A673 (cell line): ENCODE data around the gene HECW1. TPM values are rescaled to one million over a fixed set of nuclear protein-coding genes. Genes with fewer than 3 reads are reported as not detected.

ENCODE experiments used
- BruUV-seq: library from RNA; stranded (reverse); fragments of 400-500 nt; replicated peaks from 2 replicates; lab custom pipeline; 2021; lab: Mats Ljungman, UMichigan
- CTCF ChIA-PET: fragments of 300-600 bp; sonication (Branson Sonifier 250); formaldehyde crosslinking; loops from one replicate; lab custom pipeline; 2022; ENCODE audit warnings: antibody characterized with exemption; lab: Charles Lee
- POLR2A ChIA-PET: fragments of 300-600 bp; sonication (Branson Sonifier 250); formaldehyde crosslinking; loops from one replicate; lab custom pipeline; 2022; ENCODE audit warnings: antibody characterized with exemption; ENCODE audit not compliant: low non-redundant PET; lab: Charles Lee
- DNase-seq: peaks from one replicate; pipeline ENCODE4 v3.0.0-alpha.2; 2015; ENCODE audit warnings: low spot score
- H3K27ac ChIP-seq: fragments of 200-600 bp; sonication (generic); 2 replicates; pipeline ENCODE4 v1.5.1; 2016; ENCODE audit warnings: mixed run types, low read depth, mild to moderate bottlenecking, mixed read lengths, antibody characterized with exemption, low read length; ENCODE audit not compliant: poor library complexity, severe bottlenecking
- H3K27me3 ChIP-seq: fragments of 200-600 bp; sonication (generic); replicated peaks from 2 replicates; pipeline ENCODE4 v1.6.1; 2017; ENCODE audit warnings: mixed run types, low read depth, mild to moderate bottlenecking, mixed read lengths, antibody characterized with exemption, low read length; ENCODE audit not compliant: insufficient read depth, poor library complexity
- H3K36me3 ChIP-seq: fragments of 200-600 bp; sonication (generic); 2 replicates; pipeline ENCODE4 v1.6.1; 2016; ENCODE audit warnings: mixed run types, mild to moderate bottlenecking, mixed read lengths, antibody characterized with exemption, low read length; ENCODE audit not compliant: insufficient read depth, poor library complexity, severe bottlenecking
- H3K4me1 ChIP-seq: fragments of 200-600 bp; sonication (generic); 2 replicates; pipeline ENCODE4 v1.6.1; 2017; ENCODE audit warnings: mixed run types, mild to moderate bottlenecking, mixed read lengths, antibody characterized with exemption, low read length; ENCODE audit not compliant: insufficient read depth, poor library complexity, severe bottlenecking
- H3K4me3 ChIP-seq: fragments of 200-600 bp; sonication (generic); 2 replicates; pipeline ENCODE4 v1.5.1; 2016; ENCODE audit warnings: low read depth, mixed run types, mild to moderate bottlenecking, mixed read lengths, low read length; ENCODE audit not compliant: poor library complexity, severe bottlenecking
- H3K9me3 ChIP-seq: fragments of 200-600 bp; sonication (generic); 2 replicates; pipeline ENCODE4 v1.6.1; 2016; ENCODE audit warnings: mixed run types, low read depth, mild to moderate bottlenecking, mixed read lengths, antibody characterized with exemption, low read length; ENCODE audit not compliant: poor library complexity, severe bottlenecking
- CTCF ChIP-seq: fragments of 300-800, 200-600 bp; sonication (generic); conservative IDR thresholded peaks from 2 replicates; pipeline ENCODE4 v1.5.1; 2017; ENCODE audit warnings: low read depth, mild to moderate bottlenecking, antibody characterized with exemption, low read length, moderate library complexity, mixed read lengths
- EZH2 ChIP-seq: fragments of 200-600 bp; sonication (generic); IDR thresholded peaks from 2 replicates; pipeline ENCODE4 v1.6.1; 2017; ENCODE audit warnings: borderline replicate concordance, low read depth, mild to moderate bottlenecking, mixed read lengths, antibody characterized with exemption, low read length; ENCODE audit not compliant: poor library complexity, severe bottlenecking
- intact Hi-C: fragments of 100-400 bp; cut with micrococcal nuclease; formaldehyde crosslinking; loops from one replicate; pipeline ENCODE4 v1.10.0; 2022; ENCODE audit not compliant: unreplicated experiment
- microRNA-seq: library from miRNA; unstranded; fragments of <30 nt; microRNA quantifications from one replicate; pipeline ENCODE4 v1.2.0, GENCODE V29; 2021
- total RNA-seq: library from RNA; stranded (reverse); gene quantifications from 2 replicates; pipeline ENCODE4 v1.2.3, GENCODE V29; 2021

The HECW1 gene
- total RNA-seq, 1 experiment from 2014 or later, result 0.39 TPM

GRCh38 chr7:43609097-43609496 is 496.6 kb downstream of the HECW1 start:
- intact Hi-C loops, result no loop called here
- H3K27ac ChIP-seq, result no peak overlapping the region
- no peak overlapping the region for H3K4me3 ChIP-seq
- DNase-seq, result no peak
- H3K4me1 ChIP-seq, result no peaks in the 10 kb centered on the region
- no peak for TF ChIP-seq CTCF
- ChIA-PET POLR2A (no interaction called here), CTCF (no interaction called here)
- no peaks in the 10 kb centered on the region for H3K27me3 ChIP-seq
- BruUV-seq, result no TSS peak
- H3K9me3 ChIP-seq, result no peaks in the 10 kb centered on the region
- peaks cover 14% of the 10 kb centered on the region for H3K36me3 ChIP-seq

GRCh38 chr7:43612128-43612527 is 499.7 kb downstream of the HECW1 start:
- no peak overlapping the region for H3K27ac ChIP-seq
- no peaks in the 10 kb centered on the region for H3K9me3 ChIP-seq
- intact Hi-C loops, result no loop called here
- POLR2A ChIA-PET, result no interaction called here
- H3K36me3 ChIP-seq, result peaks cover 6% of the 10 kb centered on the region
- TF ChIP-seq CTCF, result no peak
- no peak for TF ChIP-seq EZH2
- CTCF ChIA-PET, result no interaction called here
- no TSS peak for BruUV-seq
- H3K4me3 ChIP-seq, result no peak overlapping the region
- no peaks in the 10 kb centered on the region for H3K27me3 ChIP-seq
- no peak for DNase-seq
- no peaks in the 10 kb centered on the region for H3K4me1 ChIP-seq

GRCh38 chr7:43612599-43613589 is 500.4 kb downstream of the HECW1 start:
- Histone ChIP-seq H3K9me3 (no peaks in the 10 kb centered on the region), H3K27ac (no peak overlapping the region), H3K4me1 (peaks cover 7% of the 10 kb centered on the region), H3K27me3 (no peaks in the 10 kb centered on the region), H3K36me3 (peaks cover 6% of the 10 kb centered on the region), H3K4me3 (no peak overlapping the region)
- TF ChIP-seq CTCF (no peak), EZH2 (no peak)
- ChIA-PET CTCF (no interaction called here), POLR2A (no interaction called here)
- BruUV-seq, result no TSS peak
- DNase-seq, result no peak
- intact Hi-C loops, result no loop called here

Small RNA genes within 50 kb of the gene (microRNA-seq; reads per million reads assigned to microRNA genes)
- gene MIR3943, result not detected

Other genes starting within 250 kb of the HECW1 start
- gene C7orf25, start 200.6 kb upstream of the HECW1 start, total RNA-seq, result 5.6 and 7.3 TPM in 2 replicates
- 182 and 193 TPM in 2 replicates for gene PSMA2, start 180.5 kb upstream of the HECW1 start, total RNA-seq
- 88.3 and 102 TPM in 2 replicates for gene MRPL32, start 180.3 kb upstream of the HECW1 start, total RNA-seq